H9 (cell line): Measurements from ENCODE around the gene KIAA1958. TPM values are rescaled to one million over a fixed set of nuclear protein-coding genes. Genes with fewer than 3 reads are reported as not detected.

Experiments used
- DNase-seq: peaks from one replicate; pipeline ENCODE4 v3.0.0-alpha.2; 2017
- H2AFZ ChIP-seq: one replicate; pipeline ENCODE4 v1.6.1; 2013; ENCODE audit warnings: mild to moderate bottlenecking, low read length, control low read depth, moderate library complexity
- H2AK5ac ChIP-seq: 2 replicates; pipeline ENCODE4 v1.6.1; 2013; ENCODE audit warnings: low read length, control low read depth, mixed read lengths; ENCODE audit not compliant: insufficient read length
- H2BK120ac ChIP-seq: one replicate; pipeline ENCODE4 v1.6.1; 2013; ENCODE audit warnings: low read depth, mild to moderate bottlenecking, low read length, control low read depth, inconsistent platforms; ENCODE audit not compliant: poor library complexity, severe bottlenecking
- H2BK12ac ChIP-seq: 2 replicates; pipeline ENCODE4 v1.6.1; 2013; ENCODE audit warnings: low read length, control low read depth, mixed read lengths, low read depth; ENCODE audit not compliant: insufficient read length
- H2BK15ac ChIP-seq: 2 replicates; pipeline ENCODE4 v1.6.1; 2013; ENCODE audit warnings: low read depth, low read length, control low read depth
- H2BK20ac ChIP-seq: one replicate; pipeline ENCODE4 v1.6.1; 2013; ENCODE audit warnings: low read depth, mild to moderate bottlenecking, low read length, control low read depth, inconsistent platforms; ENCODE audit not compliant: poor library complexity, severe bottlenecking
- H2BK5ac ChIP-seq: 2 replicates; pipeline ENCODE4 v1.6.1; 2013; ENCODE audit warnings: low read length, control low read depth, mixed read lengths; ENCODE audit not compliant: insufficient read length
- H3K14ac ChIP-seq: 2 replicates; pipeline ENCODE4 v1.6.1; 2013; ENCODE audit warnings: low read length, control low read depth; ENCODE audit not compliant: insufficient read depth
- H3K18ac ChIP-seq: 2 replicates; pipeline ENCODE4 v1.6.1; 2013; ENCODE audit warnings: low read depth, mild to moderate bottlenecking, mixed read lengths, low read length, control low read depth; ENCODE audit not compliant: insufficient read length
- H3K23ac ChIP-seq: 2 replicates; pipeline ENCODE4 v1.6.1; 2013; ENCODE audit warnings: low read length, control low read depth, mixed read lengths, low read depth; ENCODE audit not compliant: insufficient read length
- H3K23me2 ChIP-seq: 2 replicates; pipeline ENCODE4 v1.6.1; 2013; ENCODE audit warnings: low read depth, mild to moderate bottlenecking, mixed read lengths, low read length, control low read depth; ENCODE audit not compliant: insufficient read length, poor library complexity, severe bottlenecking
- H3K27ac ChIP-seq: 2 replicates; pipeline ENCODE4 v1.5.1; 2013; ENCODE audit warnings: low read length, control low read depth, mixed read lengths, low read depth; ENCODE audit not compliant: insufficient read length
- H3K27me3 ChIP-seq: 2 replicates; pipeline ENCODE4 v1.6.1; 2013; ENCODE audit warnings: low read length, control low read depth, inconsistent platforms; ENCODE audit not compliant: insufficient read depth
- H3K4ac ChIP-seq: 2 replicates; pipeline ENCODE4 v1.6.1; 2013; ENCODE audit warnings: low read depth, mild to moderate bottlenecking, control low read depth, inconsistent platforms, low read length, moderate library complexity
- H3K4me1 ChIP-seq: 2 replicates; pipeline ENCODE4 v1.6.1; 2013; ENCODE audit warnings: low read length, control low read depth, inconsistent platforms; ENCODE audit not compliant: insufficient read depth
- H3K4me2 ChIP-seq: 2 replicates; pipeline ENCODE4 v1.6.1; 2013; ENCODE audit warnings: low read length, control low read depth, mixed read lengths; ENCODE audit not compliant: insufficient read length, insufficient read depth
- H3K56ac ChIP-seq: 2 replicates; pipeline ENCODE4 v1.6.1; 2013; ENCODE audit warnings: low read depth, mild to moderate bottlenecking, mixed read lengths, low read length, control low read depth; ENCODE audit not compliant: insufficient read length
- H3K79me1 ChIP-seq: 2 replicates; pipeline ENCODE4 v1.6.1; 2013; ENCODE audit warnings: low read depth, mild to moderate bottlenecking, moderate library complexity, low read length, control low read depth, inconsistent platforms; ENCODE audit not compliant: insufficient read depth, poor library complexity, severe bottlenecking
- H3K79me2 ChIP-seq: 2 replicates; pipeline ENCODE4 v1.6.1; 2013; ENCODE audit warnings: low read length, control low read depth, inconsistent platforms; ENCODE audit not compliant: insufficient read depth
- H3K9ac ChIP-seq: 2 replicates; pipeline ENCODE4 v1.6.1; 2013; ENCODE audit warnings: low read length, control low read depth, mixed read lengths; ENCODE audit not compliant: insufficient read length; ENCODE audit errors: extremely low read depth
- H3K9me3 ChIP-seq: one replicate; pipeline ENCODE4 v1.6.1; 2013; ENCODE audit warnings: low read depth, low read length, inconsistent platforms; ENCODE audit not compliant: control insufficient read depth
- H3T11ph ChIP-seq: one replicate; pipeline ENCODE4 v1.6.1; 2013; ENCODE audit warnings: mild to moderate bottlenecking, low read length, control low read depth, inconsistent platforms
- H4K20me1 ChIP-seq: one replicate; pipeline ENCODE4 v1.6.1; 2013; ENCODE audit not compliant: control insufficient read depth, insufficient read length, insufficient read depth
- H4K5ac ChIP-seq: 2 replicates; pipeline ENCODE4 v1.6.1; 2013; ENCODE audit warnings: low read depth, mild to moderate bottlenecking, mixed read lengths, low read length, control low read depth; ENCODE audit not compliant: insufficient read length
- H4K8ac ChIP-seq: replicated peaks from 2 replicates; pipeline ENCODE4 v1.6.1; 2013; ENCODE audit warnings: low read length, control low read depth, mixed read lengths, low read depth; ENCODE audit not compliant: insufficient read length
- H4K91ac ChIP-seq: 2 replicates; pipeline ENCODE4 v1.6.1; 2013; ENCODE audit warnings: low read depth, mild to moderate bottlenecking, moderate library complexity, mixed read lengths, low read length, control low read depth; ENCODE audit not compliant: insufficient read length
- H3K27ac Mint-ChIP-seq, 3 experiments: 2 replicates in 2 of 3; 3 replicates in 1 of 3; pipeline ENCODE4 v1.8.0; 2020 to 2021; ENCODE audit warnings: mixed read lengths in 3 of 3, mild to moderate bottlenecking in 1 of 3, moderate library complexity in 1 of 3
- H3K27me3 Mint-ChIP-seq: 2 replicates; pipeline ENCODE4 v1.8.0; 2021; ENCODE audit warnings: low read depth, mild to moderate bottlenecking, moderate library complexity, mixed read lengths
- H3K36me3 Mint-ChIP-seq, 3 experiments: 2 replicates in 2 of 3; 3 replicates in 1 of 3; pipeline ENCODE4 v1.8.0; 2020 to 2021; ENCODE audit warnings: low read depth in 3 of 3, mixed read lengths in 3 of 3; ENCODE audit not compliant: insufficient read depth in 1 of 3
- H3K4me1 Mint-ChIP-seq, 2 experiments: 2 replicates each; pipeline ENCODE4 v1.8.0; 2020; ENCODE audit warnings: mixed read lengths in 2 of 2
- H3K4me3 Mint-ChIP-seq, 2 experiments: 2 replicates in 1 of 2; 3 replicates in 1 of 2; pipeline ENCODE4 v1.8.0; 2020 to 2021; ENCODE audit warnings: mild to moderate bottlenecking in 2 of 2, mixed read lengths in 2 of 2, moderate library complexity in 1 of 2
- H3K9me3 Mint-ChIP-seq, 2 experiments: 2 replicates in 1 of 2; 3 replicates in 1 of 2; pipeline ENCODE4 v1.8.0; 2020; ENCODE audit warnings: mild to moderate bottlenecking in 2 of 2, mixed read lengths in 2 of 2, moderate library complexity in 1 of 2
- total RNA-seq: library from RNA; stranded (reverse); gene quantifications from 2 replicates; pipeline ENCODE4 v1.2.1, GENCODE V29; 2021
- TF ChIP-seq, protein P1 (sequence below): fragments of 200-600 bp; sonication (generic); conservative IDR thresholded peaks from 3 replicates; pipeline ENCODE4 v1.8.0; 2021; ENCODE audit warnings: antibody characterized with exemption, mild to moderate bottlenecking

Gene KIAA1958
- total RNA-seq, 1 experiment from 2014 or later: 34.0 TPM

GRCh38 chr9:112700085-112700484 is 213.5 kb downstream of the KIAA1958 start:
- no peaks in the 10 kb centered on the region for H3K79me2 ChIP-seq
- no peak overlapping the region for H3K27ac ChIP-seq
- no peaks in the 10 kb centered on the region for H3K23me2 ChIP-seq
- Mint-ChIP-seq H3K27ac (no peak overlapping the region), H3K4me1 (no peaks in the 10 kb centered on the region), H3K9me3 (no peaks in the 10 kb centered on the region), H3K27me3 (no peaks in the 10 kb centered on the region), H3K4me3 (no peak overlapping the region), H3K36me3 (peaks cover 5 to 40% (median 11%) of the 10 kb centered on the region in 3 experiments)
- no peak overlapping the region for H3K9ac ChIP-seq
- no peak overlapping the region for H2BK120ac ChIP-seq
- H2BK12ac ChIP-seq: no peak overlapping the region
- no peak for DNase-seq
- H3K27me3 ChIP-seq: no peaks in the 10 kb centered on the region
- H2BK5ac ChIP-seq: no peak overlapping the region
- H4K5ac ChIP-seq: no peak overlapping the region
- H3K14ac ChIP-seq: no peak overlapping the region
- H3K56ac ChIP-seq: no peak overlapping the region
- no peak overlapping the region for H4K91ac ChIP-seq
- no peak overlapping the region for H2BK20ac ChIP-seq
- no peak overlapping the region for H4K8ac ChIP-seq
- H3T11ph ChIP-seq: no peak overlapping the region
- H3K4me2 ChIP-seq: no peak overlapping the region
- H3K4ac ChIP-seq: no peak overlapping the region
- H3K79me1 ChIP-seq: no peaks in the 10 kb centered on the region
- TF ChIP-seq, protein P1, sequence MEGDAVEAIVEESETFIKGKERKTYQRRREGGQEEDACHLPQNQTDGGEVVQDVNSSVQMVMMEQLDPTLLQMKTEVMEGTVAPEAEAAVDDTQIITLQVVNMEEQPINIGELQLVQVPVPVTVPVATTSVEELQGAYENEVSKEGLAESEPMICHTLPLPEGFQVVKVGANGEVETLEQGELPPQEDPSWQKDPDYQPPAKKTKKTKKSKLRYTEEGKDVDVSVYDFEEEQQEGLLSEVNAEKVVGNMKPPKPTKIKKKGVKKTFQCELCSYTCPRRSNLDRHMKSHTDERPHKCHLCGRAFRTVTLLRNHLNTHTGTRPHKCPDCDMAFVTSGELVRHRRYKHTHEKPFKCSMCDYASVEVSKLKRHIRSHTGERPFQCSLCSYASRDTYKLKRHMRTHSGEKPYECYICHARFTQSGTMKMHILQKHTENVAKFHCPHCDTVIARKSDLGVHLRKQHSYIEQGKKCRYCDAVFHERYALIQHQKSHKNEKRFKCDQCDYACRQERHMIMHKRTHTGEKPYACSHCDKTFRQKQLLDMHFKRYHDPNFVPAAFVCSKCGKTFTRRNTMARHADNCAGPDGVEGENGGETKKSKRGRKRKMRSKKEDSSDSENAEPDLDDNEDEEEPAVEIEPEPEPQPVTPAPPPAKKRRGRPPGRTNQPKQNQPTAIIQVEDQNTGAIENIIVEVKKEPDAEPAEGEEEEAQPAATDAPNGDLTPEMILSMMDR: no peak
- H2BK15ac ChIP-seq: no peak overlapping the region
- no peaks in the 10 kb centered on the region for H4K20me1 ChIP-seq
- no peaks in the 10 kb centered on the region for H3K9me3 ChIP-seq
- H3K4me1 ChIP-seq: no peaks in the 10 kb centered on the region
- no peak overlapping the region for H2AK5ac ChIP-seq
- no peak overlapping the region for H2AFZ ChIP-seq
- no peak overlapping the region for H3K23ac ChIP-seq
- H3K18ac ChIP-seq: no peak overlapping the region
